ENCODE results near the gene AIG1.

GRCh38 chr6:143264379-143264778 is 203.7 kb downstream of the AIG1 start:
- TF ChIP-seq CTCF (conservative IDR thresholded peaks at IDR 0.05 in 1 of 2, IDR thresholded peaks at IDR 0.05 in 1 of 2; ENCODE audit: low read depth in 1 of 2, low read length in 2 of 2) (no peak), EZH2 (IDR thresholded peaks at IDR 0.05; ENCODE audit: low read length, missing control alignments) (no peak)
